K562 (cell line): ENCODE data around the gene ROMO1.

Experiments
- RBM15 ChIP-seq: fragments of 200-400 bp; formaldehyde crosslinking; IDR thresholded peaks from 2 replicates; pipeline ENCODE4 v1.6.1; 2018; ENCODE audit warnings: mild to moderate bottlenecking, low read length, moderate library complexity; ENCODE audit not compliant: insufficient read depth
- YBX1 ChIP-seq: fragments of 450-650 bp; IDR thresholded peaks from 2 replicates; pipeline ENCODE4 v1.7.1; 2016; ENCODE audit warnings: mild to moderate bottlenecking
- ZBED1 ChIP-seq: IDR thresholded peaks from 2 replicates; pipeline ENCODE4 v1.6.1; 2014

GRCh38 chr20:35674921-35675320 lies 24.3 kb upstream of the ROMO1 start:
- no peak for TF ChIP-seq YBX1
- TF ChIP-seq RBM15 = no peak
- TF ChIP-seq ZBED1 = no peak
